Spleen (tissue), 11 donors: ENCODE results near the gene ARSH. TPM values are rescaled to one million over a fixed set of nuclear protein-coding genes. Genes with fewer than 3 reads are reported as not detected.

Experiments
- DNase-seq: peaks from one replicate; pipeline ENCODE4 v3.0.0-alpha.2; 2020
- H3K27ac ChIP-seq, 8 donors: fragments of 200-600 bp; sonication (generic) in 7 of 8; 1 replicate in 4 of 8; 2 replicates in 4 of 8; pipeline versions ENCODE4 v1.5.0 to v1.8.0; 2016 to 2021; ENCODE audit warnings: inconsistent platforms in 4 of 8, mild to moderate bottlenecking in 4 of 8, moderate library complexity in 1 of 8
- H3K27me3 ChIP-seq, 7 donors: fragments of 200-600 bp; sonication (generic) in 6 of 7; replicated peaks in 1 of 7; 1 replicate in 4 of 7; 2 replicates in 3 of 7; pipeline versions ENCODE4 v1.5.0 to v1.8.0; 2016 to 2021; ENCODE audit warnings: inconsistent platforms in 3 of 7, mild to moderate bottlenecking in 1 of 7
- H3K36me3 ChIP-seq, 6 donors: fragments of 200-600 bp; sonication (generic) in 5 of 6; 1 replicate in 4 of 6; 2 replicates in 2 of 6; pipeline versions ENCODE4 v1.5.0 to v1.8.0; 2016 to 2021; ENCODE audit warnings: inconsistent platforms in 2 of 6
- H3K4me1 ChIP-seq, 6 donors: fragments of 200-600 bp; sonication (generic) in 5 of 6; 1 replicate in 3 of 6; 2 replicates in 3 of 6; pipeline versions ENCODE4 v1.5.0 to v1.8.0; 2016 to 2021; ENCODE audit warnings: inconsistent platforms in 3 of 6
- H3K4me3 ChIP-seq, 8 donors: fragments of 200-600 bp; sonication (generic) in 7 of 8; 1 replicate in 4 of 8; 2 replicates in 4 of 8; pipeline versions ENCODE4 v1.5.0 to v1.8.0; 2016 to 2021; ENCODE audit warnings: inconsistent platforms in 4 of 8, mild to moderate bottlenecking in 4 of 8, moderate library complexity in 2 of 8
- H3K9me3 ChIP-seq, 8 donors: fragments of 200-600 bp; sonication (generic) in 7 of 8; 1 replicate in 4 of 8; 2 replicates in 4 of 8; pipeline versions ENCODE4 v1.5.0 to v1.8.0; 2016 to 2021; ENCODE audit warnings: inconsistent platforms in 4 of 8
- CTCF ChIP-seq, 11 experiments: fragments of 200-600 bp in 7 of 11; fragments of 450-650 bp in 4 of 11; sonication (generic) in 4 of 11; IDR thresholded peaks in 8 of 11; conservative IDR thresholded peaks in 3 of 11; 1 replicate in 7 of 11; 2 replicates in 4 of 11; pipeline versions ENCODE4 v1.4.0 to v1.8.0; 2016 to 2021; ENCODE audit warnings: antibody characterized with exemption in 11 of 11, inconsistent platforms in 4 of 11, mild to moderate bottlenecking in 1 of 11
- POLR2A ChIP-seq, 3 donors: fragments of 450-650 bp; IDR thresholded peaks; one replicate each; pipeline ENCODE4 v1.5.1; 2017; ENCODE audit warnings: antibody characterized with exemption in 3 of 3, mild to moderate bottlenecking in 1 of 3
- POLR2AphosphoS5 ChIP-seq, 3 donors: sonication (generic); formaldehyde crosslinking; IDR thresholded peaks; one replicate each; pipeline ENCODE4 v1.5.1; 2017; ENCODE audit warnings: antibody characterized with exemption in 3 of 3
- WGBS, 5 donors: extraction: QIAGEN DNeasy Blood & Tissue Kit in 3 of 5; methylation state at CpG; one replicate each; pipeline versions ENCODE4 v1.1.5 to v1.1.7; 2013 to 2018; 5-methylcytosine and 5-hydroxymethylcytosine counted together
- intact Hi-C: fragments of 100-400 bp; cut with DNase I; formaldehyde crosslinking; loops from one replicate; pipeline ENCODE4 v1.15.0; 2023; ENCODE audit warnings: low total_unique reads
- polyA plus RNA-seq, 3 donors: library from polyadenylated mRNA; stranded (reverse); fragments of 200-250 nt; gene quantifications; one replicate each; pipeline ENCODE4 v1.2.1, GENCODE V29; 2013
- total RNA-seq, 7 donors: library from RNA; depleted of rRNA in 3 of 7; stranded (reverse); fragments of >200 nt in 3 of 7; fragmentation: NEBNext Ultra II Directional in 4 of 7; extraction: Animal tissue kit (Norgen Biotek cat#: 25700) in 4 of 7; gene quantifications; one replicate each; pipeline versions ENCODE4 v1.1.0 to v1.2.1, GENCODE V29; 2016 to 2021
- donor health status: healthy with polysubstance abuse.
- donor health status: DM: no; HTN: no; CAD: no; lungs with moderate emphysema.
- donor health status: DM: no; HTN: no; CAD: no.
- donor health status: Bipolar disorder and iron deficiency.
- donor health status: healthy.
- donor health status: DM: no; HTN: no; CAD: no.
- donor health status: DM: yes; HTN: yes; CAD: no.

Gene ARSH
- total and polyA plus RNA-seq, 10 donors, result not detected

DNA sequence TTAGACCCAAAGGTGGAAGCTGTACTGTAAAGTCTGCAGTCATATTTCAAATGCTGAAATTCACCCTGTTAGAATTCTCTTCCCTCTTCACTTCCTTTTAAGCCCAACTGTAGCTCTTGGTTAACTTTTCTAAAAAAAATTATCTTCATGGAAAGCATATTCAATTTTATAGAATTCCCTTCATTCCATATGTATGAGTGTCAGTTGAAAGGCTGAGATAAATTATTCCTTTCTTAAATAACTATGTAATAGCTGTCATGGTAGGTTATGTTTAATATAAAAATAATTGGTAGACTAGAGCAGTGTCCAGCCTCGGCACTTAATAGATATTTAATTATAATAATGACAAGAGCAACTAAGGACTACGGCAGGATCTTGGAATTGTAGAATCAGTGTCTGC, 16.8 kb upstream of the ARSH start:
- Histone ChIP-seq H3K36me3 (no peaks in the 10 kb centered on the region), H3K4me1 (no peaks in the 10 kb centered on the region), H3K27ac (no peak overlapping the region), H3K27me3 (no peaks in the 10 kb centered on the region), H3K9me3 (no peaks in the 10 kb centered on the region), H3K4me3 (no peak overlapping the region)
- no peak for DNase-seq
- no peak for TF ChIP-seq POLR2A (IDR thresholded peaks at IDR 0.05)
- WGBS, 5 donors, result 75 to 87% (median 81%) methylated on average over 2 of the region's 2 CpGs
- intact Hi-C loops, result no loop called here

- no peaks in the 10 kb centered on the region for H3K4me1 ChIP-seq
- no peak overlapping the region for H3K4me3 ChIP-seq
- H3K36me3 ChIP-seq, result no peaks in the 10 kb centered on the region
- no peak overlapping the region for H3K27ac ChIP-seq
- TF ChIP-seq POLR2A (IDR thresholded peaks at IDR 0.05) (no peak), POLR2AphosphoS5 (IDR thresholded peaks at IDR 0.05) (no peak), CTCF (IDR thresholded peaks at IDR 0.05 in 8 of 11, conservative IDR thresholded peaks at IDR 0.05 in 3 of 11) (no peak)
- no peaks in the 10 kb centered on the region for H3K27me3 ChIP-seq
- WGBS, 5 donors, result 75 to 93% (median 83%) methylated on average over 2 of the region's 2 CpGs
- intact Hi-C loops, result no loop called here
- H3K9me3 ChIP-seq, result peaks cover 0 to 50% (median 20%) of the 10 kb centered on the region in 8 donors
- DNase-seq, result no peak
Measured at GRCh38 chrX:3010532-3010931, 4.2 kb downstream of the ARSH start.

- DNase-seq, result no peak
- intact Hi-C loops, result no loop called here
Measured at GRCh38 chrX:3017492-3017891, 11.1 kb downstream of the ARSH start.

GRCh38 chrX:3024176-3024575, 17.8 kb downstream of the ARSH start:
- no peak for TF ChIP-seq POLR2A (IDR thresholded peaks at IDR 0.05)
- TF ChIP-seq CTCF (IDR thresholded peaks at IDR 0.05 in 8 of 11, conservative IDR thresholded peaks at IDR 0.05 in 3 of 11), result no peak
- TF ChIP-seq POLR2AphosphoS5 (IDR thresholded peaks at IDR 0.05), result no peak
- Histone ChIP-seq H3K4me1 (no peaks in the 10 kb centered on the region), H3K27ac (no peak overlapping the region), H3K9me3 (no peaks in the 10 kb centered on the region), H3K27me3 (peaks cover 0 to 3% (median 0%) of the 10 kb centered on the region in 7 donors), H3K4me3 (no peak overlapping the region), H3K36me3 (no peaks in the 10 kb centered on the region)
- DNase-seq, result no peak
- intact Hi-C loops, result no loop called here
- 73 to 94% (median 87%) methylated on average over 6 to 8 of the region's 8 CpGs for WGBS, 5 donors

More at GRCh38 chrX:3017492-3017891, 11.1 kb downstream of the ARSH start:
- H3K36me3 ChIP-seq, result no peaks in the 10 kb centered on the region
- no peak overlapping the region for H3K27ac ChIP-seq
- peaks cover 0 to 2% (median 0%) of the 10 kb centered on the region in 7 donors for H3K27me3 ChIP-seq
- TF ChIP-seq POLR2A (IDR thresholded peaks at IDR 0.05) (no peak), CTCF (IDR thresholded peaks at IDR 0.05 in 8 of 11, conservative IDR thresholded peaks at IDR 0.05 in 3 of 11) (no peak), POLR2AphosphoS5 (IDR thresholded peaks at IDR 0.05) (no peak)
- H3K9me3 ChIP-seq, result peaks cover 0 to 21% (median 3%) of the 10 kb centered on the region in 8 donors
- no peaks in the 10 kb centered on the region for H3K4me1 ChIP-seq
- H3K4me3 ChIP-seq, result no peak overlapping the region
